ENCODE measurements around the gene C20orf141.
"Not testable (repeated sequence)": the region's sequence is repeated elsewhere in the genome, so short reads cannot be mapped to it uniquely, and the experiment has no call there.

C20orf141 gene, protein sequence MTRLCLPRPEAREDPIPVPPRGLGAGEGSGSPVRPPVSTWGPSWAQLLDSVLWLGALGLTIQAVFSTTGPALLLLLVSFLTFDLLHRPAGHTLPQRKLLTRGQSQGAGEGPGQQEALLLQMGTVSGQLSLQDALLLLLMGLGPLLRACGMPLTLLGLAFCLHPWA

DNA sequence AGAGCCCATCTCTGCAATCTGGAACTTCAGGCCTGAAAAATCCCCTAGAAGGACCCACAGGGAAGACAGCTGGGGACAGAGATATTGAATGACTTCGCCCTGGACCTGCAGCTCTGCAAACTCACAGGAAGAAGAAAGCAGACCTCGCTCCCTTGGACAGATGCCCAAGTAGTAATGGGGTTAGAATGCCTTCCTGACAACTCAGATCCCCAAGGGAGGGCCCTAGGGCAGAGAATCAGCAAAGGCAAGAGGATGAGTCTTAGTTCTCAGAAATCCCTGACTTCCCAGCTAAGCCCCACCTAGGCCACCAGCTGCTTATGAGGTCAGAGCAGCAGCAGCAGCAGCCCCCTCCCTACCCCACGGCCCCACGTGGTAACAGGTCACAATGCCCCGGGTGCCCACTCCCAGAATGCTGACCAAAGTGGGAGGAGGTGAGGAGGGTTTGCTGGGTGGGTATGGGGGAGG, at the start of gene C20orf141:
C20orf141 (plus strand) TSS at position 401 of the 465 bp plus-strand sequence. CDS start 198 bp downstream, outside the sequence.
- in situ Hi-C loops (cut with MboI; ENCODE audit: low sequenced_read_pairs): no loop called here

DNA sequence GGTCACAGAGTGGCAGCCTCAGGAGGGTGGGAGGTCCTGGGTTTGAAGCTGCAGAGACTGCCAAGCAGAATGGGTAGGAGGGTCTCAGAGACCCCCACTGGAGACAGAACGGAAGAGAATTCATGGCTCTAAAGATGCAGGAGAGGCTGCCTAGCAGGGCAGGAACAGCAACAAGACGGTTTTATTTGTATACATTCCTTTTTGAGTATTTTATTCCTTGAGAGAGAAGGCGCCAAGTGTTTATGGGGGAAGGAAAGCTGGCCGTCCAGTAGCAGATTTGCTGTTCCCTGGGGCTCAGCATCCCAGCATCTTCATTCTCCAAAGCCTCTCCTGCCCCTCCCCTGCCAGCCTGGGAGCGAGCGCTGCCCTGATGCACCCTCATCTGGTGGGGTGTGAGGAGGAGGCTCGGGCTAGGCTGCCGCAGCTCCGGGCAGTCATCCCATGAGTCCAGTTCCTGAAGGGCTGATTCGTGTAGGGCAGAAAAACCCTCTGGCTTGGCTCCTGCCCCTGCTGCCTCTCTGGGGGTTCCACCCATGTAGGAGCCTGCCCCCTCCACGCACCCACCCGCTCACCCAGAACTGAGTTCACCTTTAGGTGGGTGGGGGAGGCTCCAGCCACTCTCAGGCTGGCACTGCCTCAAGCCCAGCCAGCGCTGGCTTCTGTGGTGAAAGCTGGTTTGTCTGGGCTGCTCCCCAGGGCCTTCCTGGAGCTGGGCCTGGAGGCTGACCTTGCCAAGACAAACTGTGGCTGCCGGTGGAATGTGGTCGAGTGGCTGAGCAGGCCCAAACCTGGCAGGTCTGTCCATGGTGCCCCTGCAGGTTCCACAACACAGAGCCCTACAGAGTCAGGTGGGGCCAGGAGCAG, 46.8 kb upstream of the C20orf141 start:
- in situ Hi-C loops (cut with MboI; ENCODE audit: low sequenced_read_pairs): no loop called here

DNA sequence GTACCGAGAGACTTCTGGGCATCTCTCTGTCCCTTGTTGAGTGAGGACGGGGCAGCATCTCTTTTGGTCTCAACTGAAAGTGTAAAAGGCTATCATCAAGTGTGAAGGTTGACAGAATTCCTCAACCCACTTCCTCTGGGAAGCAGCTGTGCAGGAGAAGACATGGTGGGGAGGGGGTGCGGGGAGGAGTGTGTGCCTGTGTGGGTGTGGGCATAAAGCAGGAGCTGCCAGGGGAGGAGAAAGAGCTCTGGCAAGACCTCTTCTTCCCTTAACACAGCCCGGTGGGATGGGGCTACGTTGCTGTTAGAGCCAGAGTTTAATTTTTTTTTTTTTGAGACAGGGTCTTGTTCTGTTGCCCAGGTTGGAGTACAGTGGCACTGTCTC, 46.2 kb upstream of the C20orf141 start:
- in situ Hi-C loops (cut with MboI; ENCODE audit: low sequenced_read_pairs): no loop called here

DNA sequence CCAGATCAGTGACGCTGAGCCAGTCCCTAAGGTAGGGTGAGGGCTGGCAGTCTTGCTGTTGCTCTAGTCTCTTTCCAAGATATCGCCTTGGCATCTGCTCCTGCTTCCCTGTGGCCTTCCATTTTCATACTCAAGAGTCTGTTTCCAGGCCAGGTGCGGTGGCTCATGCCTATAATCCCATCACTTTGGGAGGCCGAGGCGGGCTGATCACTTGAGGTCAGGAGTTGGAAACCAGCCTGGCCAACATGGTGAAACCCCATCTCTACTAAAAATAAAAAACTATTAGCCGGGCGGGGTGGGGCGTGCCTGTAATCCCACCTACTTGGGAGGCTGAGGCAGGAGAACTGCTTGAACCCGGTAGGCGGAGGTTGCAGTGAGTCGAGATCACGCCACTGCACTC, 44.7 kb upstream of the C20orf141 start:
- in situ Hi-C loops (cut with MboI; ENCODE audit: low sequenced_read_pairs): not testable (repeated sequence)

DNA sequence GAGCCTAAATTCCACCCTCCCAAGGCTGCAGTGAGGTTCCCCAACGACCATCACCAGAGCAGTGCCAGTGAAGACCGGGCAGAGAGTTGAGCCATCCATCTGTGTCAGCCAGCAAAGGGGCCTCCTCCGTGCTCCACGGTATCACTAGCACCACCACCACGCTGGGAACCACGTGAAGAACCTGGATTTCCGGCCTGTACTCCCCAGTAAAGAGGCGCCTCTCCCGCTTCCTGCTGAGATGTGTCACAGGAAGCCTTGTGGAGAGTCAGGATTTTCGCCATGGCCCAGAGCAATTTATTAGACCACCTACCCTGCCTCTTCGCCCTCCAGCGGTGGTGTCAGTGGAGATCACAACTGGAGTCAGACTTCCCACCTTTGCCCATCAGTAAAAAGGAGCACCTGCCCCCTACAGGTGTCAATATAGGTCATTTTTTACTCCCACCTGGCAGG, 43.1 kb upstream of the C20orf141 start:
- in situ Hi-C loops (cut with MboI; ENCODE audit: low sequenced_read_pairs): no loop called here

DNA sequence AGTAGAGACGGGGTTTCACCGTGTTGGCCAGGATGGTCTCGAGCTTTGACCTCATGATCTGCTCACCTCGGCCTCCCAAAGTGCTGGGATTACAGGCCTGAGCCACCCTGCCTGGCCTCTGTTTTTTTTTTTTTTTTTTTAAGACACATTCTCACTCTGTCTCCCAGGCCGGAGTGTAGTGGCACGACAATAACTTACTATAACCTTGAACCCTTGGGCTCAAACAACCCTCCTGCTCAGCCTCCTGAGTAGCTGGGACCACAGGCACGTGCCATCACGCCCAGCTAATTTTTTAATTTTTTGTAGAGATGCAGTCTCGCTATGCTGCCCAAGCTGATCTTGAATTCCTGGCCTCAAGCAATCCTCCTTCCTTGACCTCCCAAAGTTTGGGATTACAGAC, 41.0 kb upstream of the C20orf141 start:
- in situ Hi-C loops (cut with MboI; ENCODE audit: low sequenced_read_pairs): no loop called here

DNA sequence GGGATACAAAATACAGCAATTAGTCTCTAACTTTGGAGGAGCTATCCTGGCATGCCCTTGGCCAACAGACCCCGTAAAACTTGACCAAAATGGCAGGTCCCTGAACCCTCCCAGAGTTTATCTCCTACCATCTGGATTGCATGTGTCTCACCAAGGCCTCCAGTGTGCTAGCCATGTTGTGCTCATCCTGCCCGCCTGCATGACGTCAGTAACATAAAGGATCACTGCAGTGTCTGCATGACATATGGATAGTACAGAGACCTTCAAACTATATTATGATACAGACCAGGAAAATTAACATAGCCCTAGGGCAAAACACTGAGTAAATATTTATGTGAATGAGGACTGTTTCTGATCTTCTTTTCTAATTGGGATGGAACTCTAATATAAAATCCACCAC, 39.6 kb upstream of the C20orf141 start:
- in situ Hi-C loops (cut with MboI; ENCODE audit: low sequenced_read_pairs): no loop called here

DNA sequence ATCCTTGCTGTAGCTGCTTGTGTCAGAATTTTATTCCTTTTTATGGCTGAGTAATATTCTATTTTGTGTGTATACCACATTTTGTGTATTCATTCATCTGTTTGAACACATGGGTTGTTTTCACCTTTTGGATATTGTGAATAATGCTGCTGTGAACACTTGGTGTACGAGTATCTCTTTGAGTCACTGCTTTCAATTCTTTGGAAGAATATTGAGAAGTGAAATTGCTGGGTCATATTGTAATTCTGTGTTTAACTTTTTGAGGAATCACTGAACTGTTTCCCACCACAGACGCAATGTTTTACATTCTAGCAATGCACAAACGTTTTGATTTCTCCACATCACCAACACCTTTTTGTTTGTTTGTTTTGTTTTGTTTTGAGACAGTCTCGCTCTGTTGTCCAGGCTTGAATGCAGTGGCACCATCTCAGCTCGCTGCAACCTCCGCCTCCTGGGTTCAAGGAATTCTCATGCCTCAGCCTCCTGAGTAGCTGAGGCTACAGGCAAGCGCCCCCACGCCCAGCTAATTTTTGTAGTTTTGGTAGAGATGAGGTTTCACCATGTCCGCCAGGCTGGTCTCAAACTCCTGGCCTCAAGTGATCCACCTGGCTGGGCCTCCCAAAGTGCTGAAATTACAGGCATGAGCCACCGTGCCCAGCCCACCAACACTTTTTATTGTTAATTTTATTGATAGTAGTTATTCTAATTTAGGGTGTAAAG, 36.0 kb upstream of the C20orf141 start:
- in situ Hi-C loops (cut with MboI; ENCODE audit: low sequenced_read_pairs): no loop called here

DNA sequence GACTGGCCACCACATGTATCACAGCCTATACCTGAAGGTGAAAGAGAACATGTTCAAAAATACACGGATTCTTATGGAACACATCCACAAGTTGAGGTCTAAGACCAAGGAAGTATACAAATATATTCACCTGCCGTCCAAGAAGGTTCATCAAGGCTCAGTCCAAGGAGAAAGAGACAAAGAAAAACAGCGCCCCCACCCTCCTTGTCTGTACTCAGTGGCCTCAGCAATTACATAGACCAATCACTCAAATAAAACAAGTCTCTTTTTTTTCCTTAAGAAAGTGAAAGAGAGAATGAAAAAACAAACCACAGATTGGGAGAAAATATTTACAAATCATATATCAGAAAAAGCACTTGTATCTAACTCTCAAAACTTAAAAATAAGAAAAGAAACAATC, 33.8 kb upstream of the C20orf141 start:
- in situ Hi-C loops (cut with MboI; ENCODE audit: low sequenced_read_pairs): no loop called here

DNA sequence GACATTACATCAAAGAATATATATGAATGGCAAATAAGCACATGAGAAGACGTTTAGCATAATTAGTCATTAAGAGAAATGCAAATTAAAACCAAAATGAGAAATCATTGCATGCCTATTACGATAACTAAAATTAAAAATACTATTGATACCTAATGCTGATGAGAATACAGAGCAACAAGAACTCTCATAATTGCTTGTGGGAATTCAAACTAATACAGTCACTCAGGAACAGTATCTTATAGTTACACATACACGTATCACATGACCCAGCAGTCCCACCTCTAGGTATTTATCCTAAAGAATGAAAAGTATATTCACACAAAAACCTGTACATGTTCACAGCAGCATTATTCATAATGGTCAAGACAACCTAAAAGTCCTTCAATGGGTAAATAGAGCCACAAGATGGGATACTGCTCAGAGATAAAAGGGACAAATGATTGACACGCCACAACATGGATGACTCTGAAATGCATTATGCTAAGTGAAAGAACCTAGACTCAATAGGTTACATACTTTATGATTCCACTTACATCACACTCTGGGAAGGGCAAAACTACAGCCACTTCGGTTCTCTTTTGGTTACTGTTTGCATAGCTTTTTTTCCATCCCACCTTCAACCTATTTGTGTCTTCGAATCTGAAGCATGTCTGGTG, 30.8 kb upstream of the C20orf141 start:
- in situ Hi-C loops (cut with MboI; ENCODE audit: low sequenced_read_pairs): no loop called here

DNA sequence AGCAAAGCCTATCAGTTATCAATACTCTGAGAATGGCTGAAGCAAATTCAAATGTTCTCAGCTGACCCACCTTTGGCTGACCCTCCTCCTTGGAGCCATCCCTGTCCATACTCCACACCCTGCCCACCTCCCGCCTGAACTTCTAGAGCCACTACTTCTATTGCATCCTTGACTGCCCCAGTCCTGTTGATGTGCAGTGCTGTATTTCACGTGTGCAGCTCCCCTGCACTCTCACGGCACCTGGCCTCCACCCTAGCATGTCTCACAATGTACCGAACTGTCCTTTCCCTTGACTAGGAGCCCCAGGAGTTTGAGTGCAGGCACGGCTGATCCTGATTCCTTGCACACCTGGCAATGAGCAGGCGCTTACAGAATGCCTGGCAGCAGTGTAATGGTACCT, 21.3 kb upstream of the C20orf141 start:
- in situ Hi-C loops (cut with MboI; ENCODE audit: low sequenced_read_pairs): no loop called here

DNA sequence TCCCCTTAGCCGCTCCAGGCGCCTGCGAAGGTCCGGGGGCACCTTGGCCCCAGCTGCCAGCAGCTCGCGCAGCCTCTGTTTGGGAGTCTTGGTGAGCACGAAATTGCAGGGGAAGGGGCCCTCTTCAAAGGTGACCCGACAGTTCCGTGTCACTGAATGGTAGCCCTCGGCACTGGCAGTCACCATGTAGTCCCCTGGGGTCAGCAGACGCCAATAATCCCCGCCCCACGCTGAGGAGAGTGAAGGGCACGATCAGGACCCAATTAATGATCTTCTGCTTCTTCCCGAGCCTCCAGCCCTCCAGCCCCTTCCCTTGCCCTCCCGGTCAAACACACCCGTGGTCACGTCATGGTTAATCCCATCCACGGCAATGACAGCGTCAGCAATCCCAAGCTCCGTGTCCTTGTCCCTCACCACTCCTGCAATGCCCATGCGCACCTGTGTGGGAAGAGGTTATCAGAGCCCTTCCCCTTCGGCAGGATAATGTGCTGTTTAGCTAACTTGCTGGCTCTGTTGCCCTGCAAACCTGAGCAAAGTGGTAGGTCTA, 20.5 kb upstream of the C20orf141 start:
- in situ Hi-C loops (cut with MboI; ENCODE audit: low sequenced_read_pairs): no loop called here

DNA sequence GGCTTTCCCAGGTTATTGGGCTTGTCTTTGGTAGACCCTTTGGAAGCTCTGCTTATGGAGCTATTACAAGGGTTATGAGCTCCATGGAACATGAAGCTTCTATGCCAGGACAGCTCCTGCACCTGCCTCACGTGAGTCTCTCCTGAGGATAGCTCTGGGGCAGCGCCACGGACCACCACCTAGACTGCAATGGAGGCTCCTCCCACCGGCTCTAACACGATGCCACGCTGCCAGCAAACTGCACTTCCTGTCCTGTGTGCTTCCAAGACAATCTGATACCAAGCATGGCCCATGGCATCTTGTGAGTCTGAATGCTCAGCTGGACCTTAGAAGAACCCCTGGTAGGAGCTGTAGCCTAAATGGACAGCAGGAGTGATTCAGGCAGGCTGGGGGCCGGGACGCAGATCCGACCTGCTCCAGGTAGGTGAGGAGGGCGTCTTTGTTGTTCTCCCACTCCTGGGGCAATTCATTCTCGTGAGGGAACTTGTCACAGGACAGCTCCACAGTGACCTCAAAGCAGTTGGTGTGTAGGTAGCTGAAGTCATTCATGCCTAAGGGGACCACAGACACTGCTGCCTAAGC, 19.8 kb upstream of the C20orf141 start:
- in situ Hi-C loops (cut with MboI; ENCODE audit: low sequenced_read_pairs): no loop called here

DNA sequence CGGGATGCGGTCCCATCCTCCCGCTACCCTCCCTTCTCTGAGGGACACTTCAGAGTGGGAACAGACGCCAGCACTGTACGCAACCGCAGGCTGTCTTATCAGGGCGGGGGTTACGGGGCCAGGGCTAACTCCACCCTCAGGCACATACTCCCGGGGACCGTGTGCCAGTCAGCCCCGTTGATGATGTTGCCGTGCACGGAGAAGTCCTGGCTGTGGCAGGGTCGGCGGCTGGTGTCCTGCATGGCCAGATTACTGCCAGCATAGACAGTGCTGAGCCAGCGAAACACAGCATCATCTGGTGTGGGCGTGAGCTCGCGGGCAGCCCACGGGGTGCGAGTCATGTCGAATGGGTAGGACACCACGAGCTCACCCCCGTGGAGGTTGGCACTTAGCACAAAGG, 19.3 kb upstream of the C20orf141 start:
- in situ Hi-C loops (cut with MboI; ENCODE audit: low sequenced_read_pairs): no loop called here

DNA sequence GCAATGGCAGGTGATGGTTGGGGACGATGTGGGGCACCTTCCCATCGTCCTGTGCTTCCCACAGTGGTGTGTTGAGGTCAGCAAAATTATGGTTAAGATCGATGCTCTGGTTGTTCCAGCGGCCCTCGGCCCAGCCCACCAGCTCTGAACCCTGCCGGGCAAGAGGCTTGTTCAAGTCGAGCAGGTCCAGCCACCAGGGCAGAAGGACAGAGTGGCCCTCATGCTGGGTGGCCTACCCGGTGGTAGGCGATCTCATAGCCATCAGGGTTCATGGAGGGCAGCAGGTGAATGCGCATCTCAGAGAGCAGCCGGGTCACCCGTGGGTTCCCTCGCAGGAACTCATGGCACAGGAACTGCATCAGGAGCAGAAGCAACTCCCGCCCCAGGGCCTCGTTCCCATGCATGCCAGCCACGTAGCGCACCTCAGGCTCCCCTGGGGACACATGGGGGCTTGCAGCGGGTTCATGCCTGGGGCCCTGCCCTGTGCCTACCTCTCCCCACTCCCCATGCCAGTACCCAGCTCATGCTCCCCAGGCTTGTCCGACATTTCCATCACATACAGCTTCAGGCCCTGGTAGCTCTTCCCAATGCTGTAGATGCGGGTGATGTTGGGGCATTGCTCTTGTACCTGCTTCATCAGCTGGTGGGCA, 18.7 kb upstream of the C20orf141 start:
- in situ Hi-C loops (cut with MboI; ENCODE audit: low sequenced_read_pairs): no loop called here

DNA sequence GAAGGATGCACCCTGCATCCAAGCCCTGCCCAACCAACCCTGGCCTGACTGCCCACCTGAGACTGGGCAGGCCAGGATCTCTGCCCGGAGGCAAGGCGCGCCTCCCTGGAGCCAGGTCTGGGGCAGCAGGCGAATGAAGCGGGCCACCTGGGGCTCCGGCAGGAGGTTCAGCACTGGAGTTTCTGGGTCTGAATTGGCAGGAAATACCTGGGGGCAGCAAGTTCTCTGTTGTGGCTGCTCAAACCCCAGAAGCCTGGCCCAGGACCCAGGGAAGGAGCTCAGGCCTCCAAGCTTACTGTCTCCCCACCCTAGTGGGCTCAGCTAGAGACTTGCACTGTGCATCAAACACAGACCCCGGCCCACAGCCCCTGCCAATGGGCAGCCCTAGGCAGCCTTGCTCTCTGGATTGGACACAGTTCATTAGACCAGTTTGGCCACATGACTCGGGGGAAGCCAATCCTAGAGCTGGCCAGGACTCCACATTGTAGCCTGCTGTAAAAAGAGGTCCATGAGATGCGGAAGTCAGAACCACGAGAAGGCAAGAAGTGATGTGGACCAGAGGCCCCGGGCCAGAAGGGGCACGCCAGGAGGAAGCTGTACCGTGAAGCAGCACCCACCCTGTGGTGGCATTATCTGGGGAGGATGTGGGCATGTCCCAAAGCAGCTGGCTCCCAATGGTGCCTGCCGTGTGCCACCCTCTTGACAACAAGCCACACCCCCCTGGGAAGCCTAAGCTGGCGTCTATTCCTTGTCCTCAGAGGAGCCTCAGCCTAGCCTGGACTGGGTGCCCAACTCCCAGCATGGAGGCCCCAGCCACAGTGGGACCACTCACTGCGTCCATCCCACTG, 17.4 kb upstream of the C20orf141 start:
- in situ Hi-C loops (cut with MboI; ENCODE audit: low sequenced_read_pairs): no loop called here

DNA sequence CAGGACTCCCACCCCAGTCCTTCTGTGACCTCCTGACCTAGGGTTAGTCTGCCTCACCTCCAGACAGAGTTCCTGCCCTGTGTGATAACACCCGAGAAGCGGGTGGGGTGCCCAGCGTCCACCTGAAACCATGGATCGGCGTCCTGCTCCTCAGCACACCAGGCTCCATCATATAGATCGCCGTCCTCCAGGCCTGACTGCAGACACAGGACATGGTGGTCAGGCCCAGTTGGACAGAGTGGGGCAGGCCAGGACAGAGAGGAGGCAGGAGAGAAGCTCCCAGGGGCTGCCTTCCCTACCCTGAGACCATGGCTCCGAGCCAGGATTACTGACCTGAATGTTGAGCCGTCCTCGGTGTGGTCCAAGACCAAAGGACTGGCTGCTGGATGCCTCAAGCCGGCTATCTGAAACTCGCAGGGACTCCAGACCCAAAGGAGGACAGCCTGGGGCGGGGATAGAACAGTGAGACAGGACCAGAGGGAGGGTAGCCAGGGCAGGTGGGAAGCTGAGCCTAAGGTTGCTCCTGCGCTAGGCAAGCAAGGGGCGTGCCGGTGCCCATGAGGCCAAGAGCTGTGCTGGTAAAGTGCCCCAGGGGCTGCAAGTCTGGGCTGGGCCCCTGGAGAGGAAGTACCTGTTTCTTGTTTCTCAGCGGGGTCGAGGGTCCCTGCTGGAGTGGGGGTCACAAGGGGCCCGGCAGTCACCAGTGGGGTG, 16.5 kb upstream of the C20orf141 start:
- in situ Hi-C loops (cut with MboI; ENCODE audit: low sequenced_read_pairs): no loop called here

DNA sequence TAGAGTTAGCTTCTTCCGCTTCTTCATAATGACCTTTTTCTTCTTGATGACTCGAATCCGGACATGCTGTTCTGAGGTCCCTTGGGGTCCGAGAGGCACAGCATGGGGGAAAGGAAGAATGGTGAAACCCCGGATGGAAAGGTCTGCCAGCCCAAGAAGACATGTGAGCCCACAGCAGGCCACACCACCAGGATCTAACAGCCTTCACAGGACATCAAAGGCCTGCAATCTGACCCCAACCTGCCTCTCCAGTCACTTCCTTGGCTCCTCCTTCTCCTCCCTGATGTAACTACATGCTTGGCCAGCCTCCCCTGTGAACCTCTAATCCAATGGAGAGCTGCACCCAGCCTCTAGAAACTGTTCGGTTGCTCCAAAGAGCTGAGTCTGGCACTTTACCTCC, 16.0 kb upstream of the C20orf141 start:
- in situ Hi-C loops (cut with MboI; ENCODE audit: low sequenced_read_pairs): no loop called here

DNA sequence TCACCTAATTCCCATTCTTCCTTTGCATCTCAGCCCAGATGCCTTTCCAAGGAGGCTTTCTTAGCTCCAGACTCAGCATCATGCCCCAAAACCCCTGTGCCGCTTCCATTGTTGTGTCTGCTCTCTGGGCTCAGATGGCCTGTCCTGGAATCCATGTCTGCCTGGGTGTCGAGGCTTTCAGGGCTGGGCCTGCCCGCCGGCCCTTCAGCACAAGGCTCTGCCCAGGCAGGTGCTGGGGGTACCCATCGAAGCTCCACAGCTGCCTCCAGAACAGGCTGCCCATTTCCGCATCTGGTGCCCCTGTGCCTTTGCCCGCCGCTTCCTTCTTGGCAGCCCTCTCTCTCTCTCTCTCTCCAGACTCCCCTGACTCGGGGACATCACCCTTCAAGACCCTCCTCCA, 15.5 kb upstream of the C20orf141 start:
- in situ Hi-C loops (cut with MboI; ENCODE audit: low sequenced_read_pairs): no loop called here
